WTC11 (cell line): ENCODE results near the gene VIT. TPM values are rescaled to one million over a fixed set of nuclear protein-coding genes. Genes with fewer than 3 reads are reported as not detected.

Experiments
- ATAC-seq: fragments of 200-7000 bp; cut with Tn5 transposase; 2 replicates; pipeline ENCODE4 v1.10.0; 2021; ENCODE audit warnings: mild to moderate bottlenecking, moderate library complexity
- CTCF ChIA-PET: fragments of 300-600 bp; sonication (Branson Sonifier 250); formaldehyde crosslinking; loops from one replicate; lab custom pipeline; 2021; ENCODE audit warnings: antibody characterized with exemption; lab: Charles Lee
- POLR2A ChIA-PET: fragments of 350-600 bp; sonication (Branson Sonifier 250); formaldehyde crosslinking; loops from one replicate; lab custom pipeline; 2021; ENCODE audit warnings: antibody characterized with exemption; lab: Charles Lee
- DNase-seq: peaks from one replicate; pipeline ENCODE4 v3.0.0; 2021; ENCODE audit warnings: low spot score
- H3K27ac Mint-ChIP-seq: 2 replicates; pipeline ENCODE4 v1.8.0; 2021; ENCODE audit warnings: mixed read lengths
- H3K27me3 Mint-ChIP-seq: 2 replicates; pipeline ENCODE4 v1.8.0; 2021; ENCODE audit warnings: low read depth, mild to moderate bottlenecking, moderate library complexity, mixed read lengths
- H3K36me3 Mint-ChIP-seq: 2 replicates; pipeline ENCODE4 v1.8.0; 2021; ENCODE audit warnings: mixed read lengths
- H3K4me1 Mint-ChIP-seq: 2 replicates; pipeline ENCODE4 v1.8.0; 2022; ENCODE audit warnings: mixed read lengths
- H3K4me3 Mint-ChIP-seq: 2 replicates; pipeline ENCODE4 v1.8.0; 2021; ENCODE audit warnings: mild to moderate bottlenecking, moderate library complexity, mixed read lengths
- H3K9me3 Mint-ChIP-seq: 2 replicates; pipeline ENCODE4 v1.8.0; 2021; ENCODE audit warnings: mixed read lengths
- ATF3 ChIP-seq: sonication (generic); formaldehyde crosslinking; conservative IDR thresholded peaks from 2 replicates; pipeline ENCODE4 v1.8.1; 2022; ENCODE audit warnings: mild to moderate bottlenecking, missing genetic modification reagents
- CBFB ChIP-seq: sonication (generic); formaldehyde crosslinking; IDR thresholded peaks from 2 replicates; pipeline ENCODE4 v1.8.1; 2022; ENCODE audit warnings: mild to moderate bottlenecking, low read depth, missing genetic modification reagents
- CREB1 ChIP-seq: sonication (generic); formaldehyde crosslinking; IDR thresholded peaks from 2 replicates; pipeline ENCODE4 v1.8.0; 2023; ENCODE audit warnings: mild to moderate bottlenecking, missing genetic modification reagents
- CREM ChIP-seq: sonication (generic); formaldehyde crosslinking; IDR thresholded peaks from 2 replicates; pipeline ENCODE4 v1.8.1; 2022; ENCODE audit warnings: mild to moderate bottlenecking, missing genetic modification reagents, moderate library complexity
- E2F4 ChIP-seq: sonication (generic); formaldehyde crosslinking; IDR thresholded peaks from 2 replicates; pipeline ENCODE4 v1.8.1; 2022; ENCODE audit warnings: low read depth, mild to moderate bottlenecking, moderate library complexity, missing genetic modification reagents, borderline replicate concordance
- E2F5 ChIP-seq: sonication (generic); formaldehyde crosslinking; IDR thresholded peaks from 2 replicates; pipeline ENCODE4 v1.8.1; 2022; ENCODE audit warnings: mild to moderate bottlenecking, moderate library complexity, missing genetic modification reagents
- FOXP1 ChIP-seq: sonication (generic); formaldehyde crosslinking; IDR thresholded peaks from 2 replicates; pipeline ENCODE4 v1.8.0; 2022; ENCODE audit warnings: missing genetic modification reagents, mild to moderate bottlenecking, moderate library complexity, borderline replicate concordance
- GRHL2 ChIP-seq: fragments of 250-450 bp; sonication (Bioruptor Pico); IDR thresholded peaks from 2 replicates; pipeline ENCODE4 v1.8.0; 2022; ENCODE audit warnings: mild to moderate bottlenecking, moderate library complexity; ENCODE audit not compliant: insufficient replicate concordance, severe bottlenecking
- IRF2 ChIP-seq: sonication (generic); formaldehyde crosslinking; IDR thresholded peaks from 2 replicates; pipeline ENCODE4 v1.8.0; 2022; ENCODE audit warnings: low read depth, missing genetic modification reagents, borderline replicate concordance
- JUN ChIP-seq: sonication (generic); formaldehyde crosslinking; IDR thresholded peaks from 2 replicates; pipeline ENCODE4 v1.8.0; 2023; ENCODE audit warnings: mild to moderate bottlenecking, missing genetic modification reagents
- MLX ChIP-seq: sonication (generic); formaldehyde crosslinking; IDR thresholded peaks from 2 replicates; pipeline ENCODE4 v1.8.1; 2023; ENCODE audit warnings: mild to moderate bottlenecking, missing genetic modification reagents, moderate library complexity
- NR1H2 ChIP-seq: sonication (generic); formaldehyde crosslinking; IDR thresholded peaks from 2 replicates; pipeline ENCODE4 v1.9.0; 2021; ENCODE audit warnings: mild to moderate bottlenecking, moderate library complexity, missing genetic modification reagents
- PREB ChIP-seq: sonication (generic); formaldehyde crosslinking; IDR thresholded peaks from 2 replicates; pipeline ENCODE4 v1.8.1; 2022; ENCODE audit warnings: mild to moderate bottlenecking, missing genetic modification reagents, moderate library complexity, borderline replicate concordance
- RELA ChIP-seq: sonication (generic); formaldehyde crosslinking; IDR thresholded peaks from 2 replicates; pipeline ENCODE4 v1.8.1; 2022; ENCODE audit warnings: missing genetic modification reagents, mild to moderate bottlenecking, borderline replicate concordance
- STAT6 ChIP-seq: sonication (generic); formaldehyde crosslinking; conservative IDR thresholded peaks from 2 replicates; pipeline ENCODE4 v1.8.1; 2023; ENCODE audit warnings: mild to moderate bottlenecking, low read depth, missing genetic modification reagents, moderate library complexity
- TEAD4 ChIP-seq: sonication (generic); formaldehyde crosslinking; IDR thresholded peaks from 2 replicates; pipeline ENCODE4 v1.8.0; 2022; ENCODE audit warnings: mild to moderate bottlenecking, missing genetic modification reagents
- ZMAT4 ChIP-seq: fragments of 250-450 bp; sonication (Bioruptor Pico); IDR thresholded peaks from 2 replicates; pipeline ENCODE4 v1.9.0; 2021; ENCODE audit warnings: mild to moderate bottlenecking
- ZNF219 ChIP-seq: sonication (generic); formaldehyde crosslinking; IDR thresholded peaks from 2 replicates; pipeline ENCODE4 v1.8.0; 2023; ENCODE audit warnings: missing genetic modification reagents, mild to moderate bottlenecking, borderline replicate concordance
- ZNF263 ChIP-seq: sonication (generic); formaldehyde crosslinking; IDR thresholded peaks from 2 replicates; pipeline ENCODE4 v1.8.1; 2022; ENCODE audit warnings: low read depth, mild to moderate bottlenecking, moderate library complexity, missing genetic modification reagents
- ZNF281 ChIP-seq: sonication (generic); formaldehyde crosslinking; IDR thresholded peaks from 2 replicates; pipeline ENCODE4 v1.8.0; 2023; ENCODE audit warnings: mild to moderate bottlenecking, missing genetic modification reagents
- ZSCAN18 ChIP-seq: fragments of 250-450 bp; sonication (Bioruptor Pico); IDR thresholded peaks from 2 replicates; pipeline ENCODE4 v2.1.2; 2022; ENCODE audit warnings: mild to moderate bottlenecking, moderate library complexity
- total RNA-seq: library from RNA; stranded (reverse); gene quantifications from 3 replicates; pipeline ENCODE4 v1.2.3, GENCODE V29; 2021

Gene VIT
- total RNA-seq, 1 experiment from 2014 or later: 0.46 TPM

- TF ChIP-seq GRHL2 (CRISPR knock-in tag): no peak
- no peak for TF ChIP-seq JUN (CRISPR knock-in tag)
- TF ChIP-seq ATF3 (CRISPR knock-in tag): no peak
- TF ChIP-seq ZSCAN18 (CRISPR knock-in tag): no peak
- TF ChIP-seq CREM (CRISPR knock-in tag): no peak
- TF ChIP-seq IRF2 (CRISPR knock-in tag): no peak
- TF ChIP-seq PREB (CRISPR knock-in tag): no peak
- TF ChIP-seq CREB1: no peak
- no peak for TF ChIP-seq TEAD4 (CRISPR knock-in tag)
- no peak for TF ChIP-seq NR1H2 (CRISPR knock-in tag)
- TF ChIP-seq E2F4 (CRISPR knock-in tag): no peak
Observed at GRCh38 chr2:36708041-36708741, 11.7 kb downstream of the VIT start (continued).

GRCh38 chr2:36710858-36711515, 14.5 kb downstream of the VIT start:
- H3K27me3 Mint-ChIP-seq: peaks cover 5% of the 10 kb centered on the region; the same call in 1 of the 2 replicates
- DNase-seq: no peak
- H3K27ac Mint-ChIP-seq: no peak overlapping the region
- H3K4me3 Mint-ChIP-seq: no peak overlapping the region
- ATAC-seq: no peak
- peaks cover 12% of the 10 kb centered on the region for H3K9me3 Mint-ChIP-seq
- ChIA-PET CTCF (no interaction called here), POLR2A (no interaction called here)
- H3K36me3 Mint-ChIP-seq: peaks cover 12% of the 10 kb centered on the region
- peaks cover 20% of the 10 kb centered on the region for H3K4me1 Mint-ChIP-seq
- TF ChIP-seq RELA (CRISPR knock-in tag) (no peak), MLX (CRISPR knock-in tag) (no peak), CREM (CRISPR knock-in tag) (no peak), ZNF263 (CRISPR knock-in tag) (no peak), ZMAT4 (CRISPR knock-in tag) (no peak), CBFB (no peak), ZNF281 (CRISPR knock-in tag) (no peak), FOXP1 (CRISPR knock-in tag) (no peak), E2F5 (CRISPR knock-in tag) (no peak), ZNF219 (no peak), STAT6 (CRISPR knock-in tag) (no peak), IRF2 (CRISPR knock-in tag) (no peak)
